ENCODE results near the gene ELFN2.
"Not testable (repeated sequence)": the region's sequence is repeated elsewhere in the genome, so short reads cannot be mapped to it uniquely, and the experiment has no call there.

The ELFN2 gene

GRCh38 chr22:37427135-37427710, at the start of gene ELFN2:
ELFN2 (minus strand) TSS chr22:37427479; CDS start chr22:37375534, 51,945 bp downstream.
- peak; percentile 28 for DNase-seq

GRCh38 chr22:37476389-37477329, 49.4 kb upstream of the ELFN2 start:
- DNase-seq = no peak

GRCh38 chr22:37474447-37475090, 47.3 kb upstream of the ELFN2 start:
- no peak for DNase-seq

DNA sequence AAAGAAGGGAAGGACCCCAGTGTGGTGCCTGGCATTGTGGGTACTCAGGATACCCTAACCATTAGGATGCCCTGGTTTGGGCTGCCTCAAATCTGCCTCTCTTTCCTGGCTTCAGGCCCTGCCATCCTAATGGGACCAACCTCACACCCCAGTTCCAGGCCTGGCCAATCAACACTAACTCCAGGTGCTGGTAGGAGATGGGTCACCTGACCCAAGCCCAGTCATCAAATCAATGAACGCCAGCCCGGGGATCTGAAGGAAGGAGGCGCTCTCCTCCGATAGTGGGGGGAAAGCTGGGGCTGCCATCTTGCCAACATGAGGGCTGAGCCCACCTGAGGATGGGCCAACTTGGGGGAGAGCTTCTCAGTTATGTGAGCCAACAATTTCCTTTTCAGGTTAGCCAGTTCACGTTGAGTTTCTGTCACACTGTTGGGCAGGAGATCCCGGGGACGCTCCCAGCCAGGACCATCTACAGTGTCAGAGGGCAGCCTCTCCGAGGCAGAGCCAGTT, 46.2 kb upstream of the ELFN2 start:
- DNase-seq = no peak

DNA sequence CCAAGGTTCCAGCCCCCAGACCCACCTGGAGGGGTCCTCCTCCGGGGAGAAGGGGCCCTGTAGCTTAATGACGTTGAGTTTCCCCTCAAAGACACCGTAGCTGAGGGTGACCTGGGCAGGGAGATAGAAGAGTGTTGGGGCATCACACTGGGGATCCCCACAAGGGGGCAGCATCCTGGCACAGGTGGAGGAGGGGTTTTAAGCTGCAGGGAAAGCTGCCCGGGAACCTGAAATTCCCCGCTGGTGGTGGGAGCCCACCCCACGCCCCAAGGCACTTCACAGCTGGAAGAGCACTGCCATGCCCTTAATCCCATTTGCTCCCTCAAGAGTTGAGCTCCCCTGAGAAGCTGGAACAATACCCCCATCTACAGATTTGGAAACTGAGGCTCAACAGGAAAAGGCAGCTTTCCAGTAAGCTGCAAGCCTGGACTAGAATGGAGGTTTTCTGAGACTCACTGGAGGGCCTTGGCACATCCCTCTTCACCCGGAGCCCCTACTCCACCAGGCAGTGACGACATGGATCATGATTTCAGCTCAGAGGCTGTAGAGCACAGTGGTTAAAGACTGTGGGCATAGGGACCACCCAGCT, 45.2 kb upstream of the ELFN2 start:
- DNase-seq = peak; percentile 77

DNA sequence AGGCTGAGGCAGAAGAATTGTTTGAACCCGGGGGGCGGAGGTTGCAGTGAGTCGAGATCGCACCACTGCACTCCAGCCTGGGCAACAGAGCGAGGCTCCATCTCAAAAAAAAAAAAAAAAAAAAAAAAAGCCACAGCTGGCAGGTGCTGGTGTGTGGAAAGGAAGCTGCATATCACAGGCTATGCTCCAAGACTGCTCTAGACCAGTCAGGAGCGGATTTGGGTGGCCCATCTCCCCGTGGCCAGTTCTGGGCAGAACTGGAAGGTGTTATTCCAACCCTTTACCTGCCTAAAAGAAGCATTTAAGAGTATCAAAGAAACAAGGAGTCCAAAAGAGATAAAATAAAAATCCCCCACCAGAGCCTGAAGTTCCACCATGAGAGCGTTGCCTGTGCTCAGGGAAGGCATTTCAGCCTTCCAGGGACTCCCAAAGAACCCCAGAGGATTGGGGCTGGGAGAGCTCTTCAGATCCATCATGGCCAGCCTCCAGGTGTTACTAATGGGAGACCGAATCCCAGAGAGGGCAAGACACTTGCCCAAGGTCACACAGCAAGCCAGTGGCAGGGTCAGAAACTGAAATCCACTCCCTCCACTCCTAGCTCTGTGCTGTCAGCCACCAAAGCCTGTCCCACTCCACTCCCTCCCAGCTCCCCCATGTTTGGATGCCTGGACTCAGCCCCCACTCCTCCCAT, 44.6 kb upstream of the ELFN2 start:
- no peak for DNase-seq

DNA sequence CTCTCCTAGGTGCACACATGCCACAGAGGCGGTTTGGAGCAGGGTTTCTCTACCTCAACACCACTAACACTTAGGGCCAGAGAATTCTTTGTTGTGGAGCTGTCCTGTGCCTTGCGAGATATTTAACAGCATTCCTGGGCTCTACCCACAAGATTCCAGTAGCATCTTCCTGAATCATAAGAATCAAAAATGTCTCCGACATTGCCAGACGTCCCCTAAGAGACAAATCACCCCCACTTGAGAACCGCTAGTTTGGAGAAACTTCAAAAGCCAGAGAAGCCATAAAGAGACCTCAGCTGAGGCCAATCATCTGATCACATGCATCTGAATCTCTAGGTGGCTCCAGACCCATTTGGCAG, 42.8 kb upstream of the ELFN2 start:
- no peak for DNase-seq

- DNase-seq = no peak
These were observed 42.3 kb upstream of the ELFN2 start for GRCh38 chr22:37469416-37470086.

DNA sequence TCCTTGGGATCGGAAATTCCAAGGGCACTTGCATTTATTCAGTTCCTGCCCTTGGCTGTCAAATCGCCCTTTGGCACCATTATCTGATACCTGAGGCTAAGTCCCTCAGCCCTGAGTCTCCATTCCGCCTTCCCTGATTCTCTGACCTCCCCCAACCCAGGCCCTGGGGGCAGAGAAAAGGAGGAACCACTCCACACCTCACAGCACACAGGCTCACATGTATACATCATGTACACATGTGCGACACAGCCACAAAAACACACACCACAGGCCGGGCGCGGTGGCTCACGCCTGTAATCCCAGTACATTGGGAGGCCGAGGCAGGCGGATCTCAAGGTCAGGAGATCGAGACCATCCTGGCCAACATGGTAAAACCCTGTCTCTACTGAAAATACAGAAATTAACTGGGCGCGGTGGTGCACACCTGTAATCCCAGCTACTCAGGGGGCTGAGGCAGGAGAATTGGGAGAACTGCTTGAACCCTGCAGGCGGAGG, 41.0 kb upstream of the ELFN2 start:
- not testable (repeated sequence) for DNase-seq

DNA sequence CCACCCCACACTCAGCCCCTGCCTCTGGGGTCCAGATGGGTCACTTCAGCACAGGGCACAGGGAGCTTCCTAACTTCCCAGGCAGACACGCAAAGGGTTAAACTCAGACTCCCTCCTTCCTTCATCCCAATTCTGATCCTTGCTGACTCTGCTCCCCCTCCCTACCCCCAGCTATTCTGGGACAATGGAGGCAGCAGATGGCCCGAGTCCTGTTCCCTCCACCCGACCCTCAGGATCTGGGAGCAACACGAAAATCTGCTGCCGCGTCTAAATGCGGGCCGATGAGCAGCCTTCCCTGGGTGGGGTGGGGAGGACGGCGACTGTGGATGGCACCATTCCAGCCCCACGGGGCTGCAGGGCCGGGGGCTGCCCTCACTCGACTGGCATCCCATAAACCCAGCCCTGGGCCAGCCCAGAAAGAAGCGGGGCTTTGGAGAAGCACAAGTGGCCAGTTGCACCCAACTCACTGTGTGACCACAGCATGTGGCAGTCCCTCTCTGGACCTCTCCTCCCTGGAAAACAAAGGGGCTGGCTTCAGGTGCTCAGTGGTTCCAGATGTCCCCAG, 40.2 kb upstream of the ELFN2 start:
- no peak for DNase-seq

DNA sequence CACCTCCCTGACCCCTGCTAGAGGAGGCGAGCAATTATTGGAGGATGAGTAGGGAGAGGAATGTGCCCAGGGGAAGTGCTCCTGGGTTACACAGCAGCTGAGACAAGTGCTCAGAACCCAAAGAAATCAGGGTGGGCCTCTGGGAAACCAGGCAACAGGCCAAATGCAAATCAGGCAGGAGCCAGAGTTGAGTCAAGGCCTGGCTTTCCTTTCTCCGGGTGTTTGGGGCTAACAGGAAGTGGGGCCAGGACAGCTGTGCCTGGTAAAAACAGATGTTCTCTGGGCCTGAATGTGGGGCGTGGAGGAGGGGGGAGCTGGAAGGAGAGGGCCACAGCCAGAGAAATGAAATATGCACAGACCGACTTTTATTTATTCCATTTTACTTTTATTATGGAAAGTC, 36.9 kb upstream of the ELFN2 start:
- DNase-seq = no peak

- DNase-seq = peak; percentile 36
These were observed 35.7 kb upstream of the ELFN2 start for GRCh38 chr22:37462983-37463382.

GRCh38 chr22:37462436-37462835, 35.2 kb upstream of the ELFN2 start:
- DNase-seq = no peak

- no peak for DNase-seq
These were observed 34.7 kb upstream of the ELFN2 start for GRCh38 chr22:37461961-37462360.

GRCh38 chr22:37460684-37461083, 33.4 kb upstream of the ELFN2 start:
- DNase-seq = no peak

GRCh38 chr22:37459206-37459605, 31.9 kb upstream of the ELFN2 start:
- no peak for DNase-seq

- peak; percentile 89 for DNase-seq
These were observed 30.0 kb upstream of the ELFN2 start for GRCh38 chr22:37457093-37457893.

DNA sequence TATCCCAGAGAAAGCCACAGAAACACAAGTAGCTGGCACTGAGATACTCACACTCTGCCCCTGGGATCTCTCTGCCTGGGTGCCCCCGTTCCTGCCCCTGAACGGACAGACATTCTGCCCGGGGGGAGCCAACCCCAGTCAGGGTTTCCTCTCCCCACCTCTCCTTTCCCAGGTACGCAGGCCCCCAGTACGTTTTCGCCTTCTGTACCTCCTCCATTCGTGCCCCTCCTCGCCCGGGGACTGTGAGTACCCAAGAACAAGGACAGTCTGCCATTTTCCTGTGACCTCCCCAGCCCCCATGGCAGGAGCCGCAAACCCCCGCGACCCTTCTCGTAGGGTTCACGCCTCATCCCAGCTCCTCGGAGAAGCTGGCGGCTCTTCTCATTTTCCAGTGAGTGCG, 29.1 kb upstream of the ELFN2 start:
- no peak for DNase-seq

DNA sequence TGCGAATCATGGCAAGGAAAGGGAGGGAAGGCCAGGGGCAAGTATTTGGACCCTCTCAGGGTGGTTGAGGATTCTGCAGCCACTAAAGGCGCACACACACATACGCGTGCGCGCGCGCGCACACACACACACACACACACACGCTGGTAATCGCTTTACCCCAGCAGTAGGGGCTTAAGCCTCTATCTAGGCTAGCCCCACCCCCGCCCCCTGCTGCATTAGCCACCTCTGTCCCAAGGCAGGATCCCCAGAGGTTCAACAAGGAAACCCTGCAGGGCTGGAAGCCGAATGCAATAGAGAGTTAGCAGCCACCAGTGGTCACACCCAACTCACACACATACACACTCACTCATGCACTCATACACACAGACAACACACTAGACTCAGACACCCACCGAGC, 28.6 kb upstream of the ELFN2 start:
- no peak for DNase-seq

GRCh38 chr22:37454857-37455686, 27.8 kb upstream of the ELFN2 start:
- DNase-seq = no peak
